Nephron progenitor cell (in vitro differentiated cells): ENCODE results near the gene KIF6.

ENCODE experiments used
- DNase-seq: peaks from one replicate; pipeline ENCODE4 v3.0.0; 2021
- H3K27ac Mint-ChIP-seq: 2 replicates; pipeline ENCODE4 v1.8.0; 2021; ENCODE audit warnings: mild to moderate bottlenecking, moderate library complexity, mixed read lengths
- H3K27me3 Mint-ChIP-seq: 2 replicates; pipeline ENCODE4 v1.8.0; 2021; ENCODE audit warnings: mild to moderate bottlenecking, low read depth, mixed read lengths; ENCODE audit not compliant: poor library complexity
- H3K36me3 Mint-ChIP-seq: 2 replicates; pipeline ENCODE4 v1.8.0; 2021; ENCODE audit warnings: low read depth, mixed read lengths
- H3K4me1 Mint-ChIP-seq: 2 replicates; pipeline ENCODE4 v1.8.0; 2021; ENCODE audit warnings: mixed read lengths
- H3K4me3 Mint-ChIP-seq: 2 replicates; pipeline ENCODE4 v1.8.0; 2021; ENCODE audit warnings: mild to moderate bottlenecking, moderate library complexity, mixed read lengths
- H3K9me3 Mint-ChIP-seq: 2 replicates; pipeline ENCODE4 v1.8.0; 2021; ENCODE audit warnings: mild to moderate bottlenecking, moderate library complexity, mixed read lengths
- CTCF ChIP-seq: fragments of 200-600 bp; sonication (generic); IDR thresholded peaks from 2 replicates; pipeline ENCODE4 v1.5.0; 2021; ENCODE audit warnings: antibody characterized with exemption

Gene KIF6

GRCh38 chr6:39558591-39559190 lies 166.5 kb downstream of the KIF6 start:
- TF ChIP-seq CTCF = no peak

GRCh38 chr6:39558079-39558478 lies 167.1 kb downstream of the KIF6 start:
- no peak for TF ChIP-seq CTCF
- Mint-ChIP-seq H3K4me1 (peaks cover 8% of the 10 kb centered on the region), H3K27me3 (peaks cover 7% of the 10 kb centered on the region), H3K4me3 (no peak overlapping the region), H3K27ac (no peak overlapping the region), H3K36me3 (no peaks in the 10 kb centered on the region), H3K9me3 (no peaks in the 10 kb centered on the region)
- no peak for DNase-seq

More at GRCh38 chr6:39558591-39559190, 166.5 kb downstream of the KIF6 start:
- Mint-ChIP-seq H3K36me3 (no peaks in the 10 kb centered on the region), H3K27me3 (peaks cover 7% of the 10 kb centered on the region), H3K27ac (no peak overlapping the region), H3K9me3 (no peaks in the 10 kb centered on the region), H3K4me1 (peaks cover 8% of the 10 kb centered on the region), H3K4me3 (no peak overlapping the region)
- no peak for DNase-seq

GRCh38 chr6:39555136-39555535 lies 170.1 kb downstream of the KIF6 start:
- peaks cover 4% of the 10 kb centered on the region for H3K27me3 Mint-ChIP-seq
- TF ChIP-seq CTCF = no peak
- peaks cover 8% of the 10 kb centered on the region for H3K4me1 Mint-ChIP-seq
- DNase-seq = no peak
- no peak overlapping the region for H3K4me3 Mint-ChIP-seq
- H3K9me3 Mint-ChIP-seq = no peaks in the 10 kb centered on the region
- no peaks in the 10 kb centered on the region for H3K36me3 Mint-ChIP-seq
- no peak overlapping the region for H3K27ac Mint-ChIP-seq

- Mint-ChIP-seq H3K27me3 (peaks cover 4% of the 10 kb centered on the region), H3K4me3 (no peak overlapping the region), H3K27ac (no peak overlapping the region), H3K36me3 (no peaks in the 10 kb centered on the region), H3K9me3 (no peaks in the 10 kb centered on the region), H3K4me1 (peaks cover 8% of the 10 kb centered on the region)
- no peak for DNase-seq
- TF ChIP-seq CTCF = no peak
Measured at GRCh38 chr6:39553860-39554802, 171.1 kb downstream of the KIF6 start.

- H3K4me1 Mint-ChIP-seq = peaks cover 8% of the 10 kb centered on the region
- TF ChIP-seq CTCF = no peak
- H3K27me3 Mint-ChIP-seq = peaks cover 4% of the 10 kb centered on the region
- H3K9me3 Mint-ChIP-seq = no peaks in the 10 kb centered on the region
- no peaks in the 10 kb centered on the region for H3K36me3 Mint-ChIP-seq
- H3K27ac Mint-ChIP-seq = no peak overlapping the region
- no peak for DNase-seq
- no peak overlapping the region for H3K4me3 Mint-ChIP-seq
Measured at GRCh38 chr6:39553029-39553428, 172.2 kb downstream of the KIF6 start.
